MM.1S (cell line): ENCODE measurements around the gene PAOX.

Experiments used
- EZH2phosphoT487 ChIP-seq: fragments of 300-600 bp; sonication (generic); IDR thresholded peaks from 2 replicates; pipeline ENCODE4 v1.6.1; 2018; ENCODE audit warnings: antibody characterized with exemption, low read length
- TF ChIP-seq, protein P1 (sequence below): fragments of 300-600 bp; sonication (generic); IDR thresholded peaks from 2 replicates; pipeline ENCODE4 v1.5.1; 2016; ENCODE audit warnings: antibody characterized with exemption, low read length, mixed read lengths

DNA sequence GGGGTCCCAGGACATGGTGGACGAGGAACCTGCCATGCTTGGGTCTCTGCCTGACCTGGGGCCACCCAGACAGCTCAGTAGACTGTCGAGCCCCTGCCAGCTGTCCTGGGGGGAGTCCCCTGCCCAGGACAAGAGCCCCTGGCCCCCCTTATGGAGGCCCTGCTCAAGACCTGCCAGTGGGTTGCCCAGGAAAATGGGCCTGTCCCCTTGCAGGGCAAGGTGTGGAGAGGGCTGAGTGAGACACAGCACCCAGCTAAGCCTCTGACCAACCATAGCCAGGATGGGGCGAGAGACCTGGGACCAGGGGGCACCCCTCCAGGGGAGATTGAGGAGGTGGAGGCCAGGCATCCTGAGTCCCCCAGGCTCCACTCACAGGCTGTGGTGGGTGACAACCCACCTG, 23.1 kb upstream of the PAOX start:
- TF ChIP-seq, protein P1, sequence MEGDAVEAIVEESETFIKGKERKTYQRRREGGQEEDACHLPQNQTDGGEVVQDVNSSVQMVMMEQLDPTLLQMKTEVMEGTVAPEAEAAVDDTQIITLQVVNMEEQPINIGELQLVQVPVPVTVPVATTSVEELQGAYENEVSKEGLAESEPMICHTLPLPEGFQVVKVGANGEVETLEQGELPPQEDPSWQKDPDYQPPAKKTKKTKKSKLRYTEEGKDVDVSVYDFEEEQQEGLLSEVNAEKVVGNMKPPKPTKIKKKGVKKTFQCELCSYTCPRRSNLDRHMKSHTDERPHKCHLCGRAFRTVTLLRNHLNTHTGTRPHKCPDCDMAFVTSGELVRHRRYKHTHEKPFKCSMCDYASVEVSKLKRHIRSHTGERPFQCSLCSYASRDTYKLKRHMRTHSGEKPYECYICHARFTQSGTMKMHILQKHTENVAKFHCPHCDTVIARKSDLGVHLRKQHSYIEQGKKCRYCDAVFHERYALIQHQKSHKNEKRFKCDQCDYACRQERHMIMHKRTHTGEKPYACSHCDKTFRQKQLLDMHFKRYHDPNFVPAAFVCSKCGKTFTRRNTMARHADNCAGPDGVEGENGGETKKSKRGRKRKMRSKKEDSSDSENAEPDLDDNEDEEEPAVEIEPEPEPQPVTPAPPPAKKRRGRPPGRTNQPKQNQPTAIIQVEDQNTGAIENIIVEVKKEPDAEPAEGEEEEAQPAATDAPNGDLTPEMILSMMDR = no peak
- no peak for TF ChIP-seq EZH2phosphoT487
